Breast epithelium (tissue), 4 donors: ENCODE measurements around the gene ZNF667. TPM values are rescaled to one million over a fixed set of nuclear protein-coding genes. Genes with fewer than 3 reads are reported as not detected.

Experiments
- DNase-seq, 2 donors: peaks; one replicate each; pipeline ENCODE4 v3.0.0-alpha.2; 2019; ENCODE audit warnings: low spot score in 2 of 2
- H3K27ac ChIP-seq, 2 donors: fragments of 200-600 bp; sonication (generic) in 1 of 2; one replicate each; pipeline ENCODE4 v1.5.1; 2016 to 2019; ENCODE audit warnings: mild to moderate bottlenecking in 1 of 2
- H3K27me3 ChIP-seq, 2 donors: fragments of 200-600 bp; sonication (generic) in 1 of 2; one replicate each; pipeline versions ENCODE4 v1.5.1 to v1.6.0; 2017 to 2019; ENCODE audit warnings: control low read depth in 1 of 2, mild to moderate bottlenecking in 1 of 2
- H3K36me3 ChIP-seq: fragments of 200-600 bp; one replicate; pipeline ENCODE4 v1.5.1; 2019
- H3K4me1 ChIP-seq, 2 donors: fragments of 200-600 bp; sonication (generic); one replicate each; pipeline ENCODE4 v1.5.1; 2016 to 2019; ENCODE audit warnings: control low read depth in 1 of 2
- H3K4me3 ChIP-seq, 3 donors: fragments of 200-600 bp; sonication (generic); 1 replicate in 2 of 3; 2 replicates in 1 of 3; pipeline ENCODE4 v1.5.1; 2016 to 2019; ENCODE audit warnings: mild to moderate bottlenecking in 3 of 3, moderate library complexity in 2 of 3
- H3K9me3 ChIP-seq, 2 donors: fragments of 200-600 bp; sonication (generic) in 1 of 2; one replicate each; pipeline ENCODE4 v1.5.1; 2016 to 2019; ENCODE audit warnings: control low read depth in 1 of 2
- POLR2A ChIP-seq: fragments of 450-650 bp; IDR thresholded peaks from one replicate; pipeline ENCODE4 v1.6.1; 2016; ENCODE audit warnings: antibody characterized with exemption, mild to moderate bottlenecking, moderate library complexity
- POLR2AphosphoS5 ChIP-seq, 3 donors: sonication (generic); formaldehyde crosslinking; IDR thresholded peaks; one replicate each; pipeline ENCODE4 v1.6.1; 2017; ENCODE audit warnings: antibody characterized with exemption in 3 of 3
- intact Hi-C: fragments of 100-400 bp; cut with DNase I; formaldehyde crosslinking; loops from one replicate; pipeline ENCODE4 v1.15.1; 2023; ENCODE audit warnings: low total_unique reads
- total RNA-seq, 3 donors: library from RNA; depleted of rRNA; stranded (reverse); fragments of >200 nt; gene quantifications; one replicate each; pipeline ENCODE4 v1.1.0, GENCODE V29; 2016
- TF ChIP-seq, protein P1 (sequence below), 3 donors: fragments of 450-650 bp; IDR thresholded peaks; one replicate each; pipeline ENCODE4 v1.5.1; 2016 to 2017; ENCODE audit warnings: antibody characterized with exemption in 3 of 3, mild to moderate bottlenecking in 3 of 3, moderate library complexity in 3 of 3

Gene ZNF667
- total RNA-seq = 1 to 10 TPM; 2.9 to 10.0 (median 6.2) TPM

DNA sequence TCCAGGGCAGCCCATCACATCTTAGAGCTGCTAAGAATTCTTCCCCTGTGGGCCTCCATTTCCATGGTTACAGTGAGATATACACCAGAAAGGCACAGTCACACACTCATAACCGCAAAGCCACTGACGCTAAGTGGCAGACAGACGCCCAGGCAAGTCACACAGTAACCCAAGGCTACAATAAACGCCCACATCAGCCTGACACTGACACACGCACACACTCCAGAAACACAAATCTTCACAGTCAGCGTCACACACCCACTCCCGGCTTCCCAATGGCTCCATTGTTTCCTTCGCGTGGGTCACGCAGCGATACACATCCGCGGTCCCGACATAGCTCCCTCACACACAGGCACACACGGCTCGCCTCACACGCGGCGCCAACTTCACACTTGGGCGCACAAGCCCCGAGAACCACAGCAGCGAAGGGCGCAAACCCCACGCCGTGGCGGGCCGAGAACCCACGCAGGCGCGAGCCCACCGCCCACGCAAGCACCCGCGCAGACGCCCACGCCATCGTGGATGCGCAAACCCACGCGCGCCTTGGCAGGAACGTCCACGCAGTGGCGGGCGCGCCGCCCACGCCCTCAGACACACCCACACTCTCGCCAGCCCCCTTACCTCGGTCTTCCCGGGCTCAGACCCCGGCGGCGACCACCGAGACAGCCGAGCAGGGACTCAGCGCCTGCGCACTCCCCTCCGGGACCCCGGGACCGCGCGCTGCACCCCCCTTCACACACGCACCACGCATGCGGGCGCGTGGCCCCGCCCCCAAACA is at the start of gene ZNF667:
Gene ZNF667 (minus strand): TSS at position 695 of the 778 bp plus-strand sequence. CDS start 14,975 bp downstream, outside the sequence.
- H3K27me3 ChIP-seq = no peaks in the 10 kb centered on the region
- TF ChIP-seq, protein P1, sequence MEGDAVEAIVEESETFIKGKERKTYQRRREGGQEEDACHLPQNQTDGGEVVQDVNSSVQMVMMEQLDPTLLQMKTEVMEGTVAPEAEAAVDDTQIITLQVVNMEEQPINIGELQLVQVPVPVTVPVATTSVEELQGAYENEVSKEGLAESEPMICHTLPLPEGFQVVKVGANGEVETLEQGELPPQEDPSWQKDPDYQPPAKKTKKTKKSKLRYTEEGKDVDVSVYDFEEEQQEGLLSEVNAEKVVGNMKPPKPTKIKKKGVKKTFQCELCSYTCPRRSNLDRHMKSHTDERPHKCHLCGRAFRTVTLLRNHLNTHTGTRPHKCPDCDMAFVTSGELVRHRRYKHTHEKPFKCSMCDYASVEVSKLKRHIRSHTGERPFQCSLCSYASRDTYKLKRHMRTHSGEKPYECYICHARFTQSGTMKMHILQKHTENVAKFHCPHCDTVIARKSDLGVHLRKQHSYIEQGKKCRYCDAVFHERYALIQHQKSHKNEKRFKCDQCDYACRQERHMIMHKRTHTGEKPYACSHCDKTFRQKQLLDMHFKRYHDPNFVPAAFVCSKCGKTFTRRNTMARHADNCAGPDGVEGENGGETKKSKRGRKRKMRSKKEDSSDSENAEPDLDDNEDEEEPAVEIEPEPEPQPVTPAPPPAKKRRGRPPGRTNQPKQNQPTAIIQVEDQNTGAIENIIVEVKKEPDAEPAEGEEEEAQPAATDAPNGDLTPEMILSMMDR (IDR thresholded peaks at IDR 0.05) = no peak
- TF ChIP-seq POLR2AphosphoS5 (IDR thresholded peaks at IDR 0.05) = no peak
- TF ChIP-seq POLR2A = no peak
- peak within 1 kb of the TSS; percentile 82 to 92 for H3K27ac ChIP-seq
- intact Hi-C loops = no loop called here
- peak within 1 kb of the TSS; percentile 53 to 95 (median 83) for H3K4me3 ChIP-seq
- H3K4me1 ChIP-seq = no peaks in the 10 kb centered on the region
- peaks cover under 1% of the 10 kb centered on the region for H3K36me3 ChIP-seq
- no peak for DNase-seq
- peaks cover 55 to 66% of the 10 kb centered on the region in 2 donors for H3K9me3 ChIP-seq

DNA sequence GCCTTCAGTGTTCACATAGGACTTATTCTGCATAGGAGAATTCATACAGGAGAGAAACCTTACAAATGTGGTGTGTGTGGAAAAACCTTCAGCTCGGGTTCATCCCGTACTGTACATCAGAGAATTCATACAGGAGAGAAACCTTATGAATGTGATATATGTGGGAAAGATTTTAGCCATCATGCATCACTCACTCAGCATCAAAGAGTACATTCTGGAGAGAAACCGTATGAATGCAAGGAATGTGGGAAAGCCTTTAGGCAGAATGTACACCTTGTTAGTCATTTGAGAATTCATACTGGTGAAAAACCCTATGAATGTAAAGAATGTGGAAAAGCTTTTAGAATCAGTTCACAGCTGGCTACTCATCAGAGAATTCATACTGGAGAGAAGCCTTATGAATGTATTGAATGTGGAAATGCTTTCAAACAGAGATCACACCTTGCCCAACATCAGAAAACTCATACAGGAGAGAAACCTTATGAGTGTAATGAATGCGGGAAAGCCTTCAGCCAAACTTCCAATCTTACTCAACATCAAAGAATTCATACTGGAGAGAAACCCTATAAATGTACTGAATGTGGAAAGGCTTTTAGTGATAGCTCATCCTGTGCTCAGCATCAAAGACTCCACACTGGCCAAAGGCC is 48.2 kb upstream of the ZNF667 start:
- TF ChIP-seq POLR2A (no peak), POLR2AphosphoS5 (IDR thresholded peaks at IDR 0.05) (no peak)
- TF ChIP-seq, protein P1 (IDR thresholded peaks at IDR 0.05) = no peak
- no peak for DNase-seq
- intact Hi-C loops = no loop called here
- Histone ChIP-seq H3K27ac (no peak overlapping the region), H3K4me3 (no peak overlapping the region), H3K4me1 (no peaks in the 10 kb centered on the region), H3K9me3 (peaks cover 93 to 100% of the 10 kb centered on the region in 2 donors), H3K36me3 (peaks cover 24% of the 10 kb centered on the region), H3K27me3 (no peaks in the 10 kb centered on the region)

DNA sequence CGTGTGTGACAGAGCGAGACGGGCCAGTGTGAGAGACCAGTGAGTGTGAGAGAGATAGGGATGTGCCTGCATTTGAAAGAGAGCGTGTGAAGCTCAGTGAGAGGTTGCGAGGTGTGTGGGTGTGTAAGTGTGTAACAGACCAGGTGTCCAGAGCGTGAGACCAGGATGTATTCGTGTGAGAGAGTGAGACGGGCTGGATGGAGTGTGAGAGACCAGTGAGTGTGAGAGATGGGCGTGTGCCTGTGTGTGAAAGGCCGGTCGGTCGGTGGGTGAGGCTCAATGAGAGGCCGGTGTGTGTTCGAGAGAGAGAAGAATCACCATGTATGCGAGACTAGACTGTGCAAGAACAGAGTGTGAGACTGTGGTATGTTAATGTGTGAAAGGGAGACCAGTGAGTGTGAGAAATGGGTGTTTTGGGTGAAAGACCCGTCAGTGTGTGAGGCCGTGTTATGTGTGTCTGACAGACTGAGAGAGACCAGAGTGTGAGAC is 31.2 kb upstream of the ZNF667 start:
- Histone ChIP-seq H3K4me1 (no peaks in the 10 kb centered on the region), H3K9me3 (peaks cover 3 to 24% of the 10 kb centered on the region in 2 donors), H3K36me3 (no peaks in the 10 kb centered on the region), H3K4me3 (peak overlapping the region; percentile 67 to 75 (median 71)), H3K27me3 (no peaks in the 10 kb centered on the region), H3K27ac (peak overlapping the region; percentile 97 to 99)
- TF ChIP-seq, protein P1 (IDR thresholded peaks at IDR 0.05) = no peak
- no peak for TF ChIP-seq POLR2A
- no peak for TF ChIP-seq POLR2AphosphoS5 (IDR thresholded peaks at IDR 0.05)
- DNase-seq = no peak
- intact Hi-C loops = no loop called here

DNA sequence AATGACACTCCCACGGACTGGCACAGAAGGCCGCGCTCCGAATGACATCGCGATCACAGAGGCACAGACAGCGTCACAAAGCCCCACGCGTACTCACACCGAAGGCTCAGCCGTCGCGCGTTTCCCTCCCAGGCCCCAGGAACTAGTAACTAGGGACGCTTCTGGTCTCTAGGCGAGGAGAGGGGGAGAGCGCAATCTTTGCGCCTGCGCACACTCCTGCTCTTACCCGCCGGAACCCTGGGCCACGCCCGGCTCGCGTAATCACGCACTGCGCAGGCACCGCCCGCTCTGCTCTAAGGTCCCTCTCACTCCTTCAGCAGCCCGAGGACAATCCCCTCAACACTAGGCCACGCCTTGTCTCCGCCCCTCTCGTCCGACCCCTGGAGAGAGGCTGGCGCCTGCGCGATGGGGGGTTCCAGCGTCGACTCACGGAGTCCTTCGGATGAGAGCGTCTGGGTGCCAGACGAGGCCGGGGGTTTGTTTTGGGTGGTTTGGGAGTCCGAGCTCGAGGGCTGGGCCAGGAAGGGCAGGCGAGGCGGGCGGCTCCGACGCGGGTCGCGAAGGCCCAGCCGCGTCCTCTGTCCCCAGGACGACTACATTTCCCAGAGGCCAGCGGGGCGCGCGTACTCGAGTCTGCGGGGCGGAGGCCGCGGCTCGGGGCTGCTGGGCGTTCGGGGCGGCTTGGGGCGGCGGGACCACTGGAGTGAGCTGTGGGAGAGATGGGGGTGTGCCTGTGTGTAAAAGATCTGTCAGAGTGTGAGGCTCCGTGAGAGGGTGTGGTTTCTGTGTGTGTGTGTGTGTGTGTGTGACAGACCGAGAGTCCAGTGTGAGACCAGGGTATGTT is 30.5 kb upstream of the ZNF667 start, which contains the start of gene ZNF471:
Gene ZNF471 (plus strand): TSS at position 410 of the 844 bp plus-strand sequence. CDS start 3,717 bp downstream, outside the sequence.
- intact Hi-C loops = no loop called here
- Histone ChIP-seq H3K9me3 (peaks cover 7 to 23% of the 10 kb centered on the region in 2 donors), H3K27me3 (no peaks in the 10 kb centered on the region), H3K4me1 (no peaks in the 10 kb centered on the region), H3K4me3 (peak within 1 kb of the TSS; percentile 67 to 75 (median 71)), H3K36me3 (no peaks in the 10 kb centered on the region), H3K27ac (peak within 1 kb of the TSS; percentile 97 to 99)
- DNase-seq = peak; percentile 97 to 98
- TF ChIP-seq POLR2AphosphoS5 (IDR thresholded peaks at IDR 0.05) (peak; percentile 41 to 81 (median 73)), POLR2A (no peak)

DNA sequence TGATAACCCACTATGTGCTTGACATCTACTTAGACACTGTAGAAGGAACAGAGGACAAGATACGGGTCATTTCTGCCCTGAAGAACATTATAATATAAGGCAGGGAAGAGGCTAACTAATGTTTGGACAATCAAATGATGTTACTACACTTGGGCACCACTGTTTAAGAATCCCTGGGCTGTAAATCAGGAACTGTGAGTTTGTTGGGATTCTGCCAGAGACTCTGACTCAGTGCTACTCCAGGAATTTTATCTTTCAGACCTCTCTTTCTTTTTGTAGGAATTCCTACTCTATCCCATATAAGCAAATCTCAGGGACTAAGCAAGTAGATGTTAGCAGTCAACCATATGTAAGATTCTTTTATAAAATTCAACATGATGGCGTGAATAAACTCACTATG is 27.4 kb upstream of the ZNF667 start:
- TF ChIP-seq, protein P1 (IDR thresholded peaks at IDR 0.05) = no peak
- TF ChIP-seq POLR2AphosphoS5 (IDR thresholded peaks at IDR 0.05) (no peak), POLR2A (no peak)
- peaks cover 15 to 20% of the 10 kb centered on the region in 2 donors for H3K9me3 ChIP-seq
- intact Hi-C loops = no loop called here
- no peak overlapping the region for H3K27ac ChIP-seq
- DNase-seq = no peak
- no peaks in the 10 kb centered on the region for H3K4me1 ChIP-seq
- H3K4me3 ChIP-seq = no peak overlapping the region
- H3K36me3 ChIP-seq = no peaks in the 10 kb centered on the region
- no peaks in the 10 kb centered on the region for H3K27me3 ChIP-seq
